Hematopoietic multipotent progenitor cell (in vitro differentiated cells): ENCODE results near the gene ITGA7. TPM values are rescaled to one million over a fixed set of nuclear protein-coding genes. Genes with fewer than 3 reads are reported as not detected.
A peak's percentile ranks its signal among the peaks of the same experiment; 100 is the strongest.

ENCODE experiments used
- DNase-seq, 3 donors: peaks; one replicate each; pipeline ENCODE4 v3.0.0-alpha.2; 2011 to 2015; ENCODE audit warnings: low read depth in 2 of 3, low spot score in 2 of 3
- total RNA-seq: library from RNA; depleted of rRNA; stranded (reverse); fragments of >200 nt; gene quantifications from one replicate; pipeline ENCODE4 v1.2.3, GENCODE V29; 2012

ITGA7 gene
- total RNA-seq, 1 donor: 1.1 TPM

- DNase-seq: no peak
These were observed 26.9 kb upstream of the ITGA7 start for GRCh38 chr12:55734595-55734994.

GRCh38 chr12:55733858-55734257 is 26.2 kb upstream of the ITGA7 start:
- no peak for DNase-seq

- DNase-seq: no peak
These were observed 25.4 kb upstream of the ITGA7 start for GRCh38 chr12:55733021-55733555.

GRCh38 chr12:55732288-55732687 is 24.6 kb upstream of the ITGA7 start:
- no peak for DNase-seq

DNA sequence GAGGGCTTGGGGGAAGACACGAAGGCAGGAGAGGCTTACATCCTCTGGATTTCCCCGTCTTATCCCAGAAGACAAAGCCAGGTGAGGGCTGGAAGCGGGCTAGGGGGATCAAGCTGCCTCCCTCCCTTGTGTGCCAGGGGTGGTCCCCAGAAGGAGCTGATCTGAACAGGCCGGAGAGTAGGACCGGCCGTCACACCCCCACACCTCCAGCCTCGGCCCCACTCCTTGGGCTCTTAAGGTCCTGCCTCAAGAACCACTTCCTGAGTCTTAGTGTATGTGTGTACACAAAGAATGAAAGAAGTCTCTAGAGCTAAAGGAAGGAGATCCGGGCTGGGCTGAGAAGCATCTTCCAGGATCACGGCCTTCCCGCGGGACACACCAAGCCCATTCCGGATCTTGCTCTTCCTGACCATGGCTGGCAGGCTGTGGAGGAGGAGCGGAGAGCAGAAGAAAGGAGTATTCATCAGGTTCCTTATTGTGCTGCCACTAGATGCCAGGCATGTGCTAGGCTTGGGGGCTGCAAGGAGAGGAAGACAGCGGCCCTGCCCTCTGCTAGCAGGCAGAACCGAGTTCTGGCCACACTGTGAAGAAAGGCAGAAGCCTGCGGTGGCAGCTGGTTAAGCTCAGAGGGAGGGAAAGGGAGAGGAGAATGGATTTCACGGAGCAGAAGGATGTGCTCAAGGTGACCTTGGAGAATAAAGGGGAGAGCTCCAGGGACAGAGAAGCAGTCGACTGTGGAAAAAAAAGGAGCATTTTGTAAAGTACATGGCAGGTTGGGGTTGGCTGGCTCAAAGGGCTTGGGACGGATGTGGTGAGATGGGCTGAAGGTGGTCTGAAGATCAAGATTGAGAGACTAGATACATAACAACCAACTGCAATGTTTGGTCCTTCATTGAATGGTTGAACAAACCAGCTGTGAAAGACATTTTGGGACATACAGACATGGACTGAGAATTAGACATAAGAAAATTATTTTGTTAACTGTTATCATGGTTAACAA is 22.4 kb upstream of the ITGA7 start:
- DNase-seq: peak in 2 of 3 donors; percentile 74 to 79

- peak in 2 of 3 donors; percentile 86 to 90 for DNase-seq
These were observed 21.5 kb upstream of the ITGA7 start, which contains the start of gene CD63 for GRCh38 chr12:55728939-55729818. Gene CD63, minus strand, starts transcription at chr12:55729009. Its CDS starts 668 bp downstream, at chr12:55728341.

DNA sequence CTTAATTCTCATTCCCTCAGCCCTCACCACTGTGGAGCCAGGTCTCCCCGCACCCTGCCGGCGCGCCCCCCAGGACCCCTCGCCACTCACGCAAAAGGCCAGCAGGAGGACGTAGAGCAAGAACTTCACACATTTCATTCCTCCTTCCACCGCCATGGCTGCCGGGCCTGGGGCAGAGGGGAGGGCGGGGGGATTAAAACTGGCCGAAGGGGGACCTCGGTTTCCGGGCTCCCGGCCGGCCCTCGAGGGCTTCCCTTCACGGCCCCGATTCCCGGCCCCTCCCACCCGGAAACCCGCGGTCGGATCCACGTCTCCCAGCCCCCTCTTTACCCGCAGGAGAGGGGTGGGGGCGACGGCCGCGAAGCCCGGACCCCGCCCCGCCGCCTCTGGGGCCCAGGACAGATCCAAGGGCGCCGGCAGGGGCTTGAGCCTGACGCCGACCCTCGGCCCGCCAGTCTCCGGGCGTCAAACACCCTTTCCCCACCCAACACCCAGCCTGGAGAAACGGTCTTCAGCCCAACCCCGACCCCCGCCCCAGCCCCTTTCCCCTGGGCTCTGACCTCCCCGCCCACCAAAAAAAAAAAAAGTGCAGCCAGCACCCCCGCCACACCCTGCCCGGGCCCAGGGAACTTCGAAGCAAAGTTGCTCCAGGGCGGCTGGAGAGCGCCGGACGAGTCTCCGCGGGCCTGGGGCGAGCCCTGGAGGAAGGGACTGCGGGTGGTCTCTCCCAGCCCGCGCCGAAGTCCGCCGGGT is 20.7 kb upstream of the ITGA7 start:
- peak in 1 of 3 donors; percentile 33 for DNase-seq

DNA sequence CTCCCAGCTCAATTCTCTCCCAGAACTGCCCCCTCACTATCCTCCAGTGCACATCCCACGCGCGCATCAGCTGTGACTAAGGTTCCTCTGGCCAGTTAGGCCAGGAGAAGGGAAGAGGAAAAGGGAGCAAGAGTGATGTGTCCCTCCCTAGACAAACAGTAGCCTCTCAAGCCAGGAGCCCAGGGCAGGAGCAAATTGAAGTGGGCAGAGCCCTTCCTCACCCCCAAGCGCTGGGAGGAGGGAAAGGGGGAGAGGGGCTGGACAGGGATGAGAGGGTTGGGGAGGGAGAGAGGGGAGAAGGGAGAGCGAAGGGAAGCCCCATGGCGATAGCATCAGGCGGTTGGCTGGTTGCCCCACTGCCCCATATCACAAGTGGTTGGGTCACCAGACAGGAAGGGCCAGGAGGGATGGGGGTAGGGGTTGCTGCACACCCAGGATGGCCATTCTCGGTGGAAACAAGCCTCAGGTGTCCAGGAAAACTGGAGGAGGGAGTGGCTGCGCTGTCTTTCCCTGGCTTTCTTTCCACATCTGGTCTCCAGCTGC is 20.0 kb upstream of the ITGA7 start:
- no peak for DNase-seq

DNA sequence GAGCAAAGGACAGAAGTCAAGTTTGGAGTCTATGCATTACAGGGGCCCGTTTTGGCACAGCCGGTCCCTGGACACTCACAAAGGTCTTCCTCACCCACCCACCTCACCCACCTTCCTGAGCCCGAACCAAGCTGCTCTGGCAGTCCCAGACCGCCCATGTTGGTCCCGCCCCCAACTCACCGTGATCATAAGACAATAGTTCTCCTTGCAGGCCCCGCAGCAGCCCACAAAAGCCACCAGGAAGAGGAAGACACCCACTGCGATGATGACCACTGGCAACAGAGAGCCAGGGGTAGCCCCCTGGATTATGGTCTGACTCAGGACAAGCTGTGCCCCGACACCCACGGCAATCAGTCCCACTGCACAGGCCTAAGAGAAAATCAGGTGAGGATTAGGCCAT is 19.3 kb upstream of the ITGA7 start:
- DNase-seq: no peak

DNA sequence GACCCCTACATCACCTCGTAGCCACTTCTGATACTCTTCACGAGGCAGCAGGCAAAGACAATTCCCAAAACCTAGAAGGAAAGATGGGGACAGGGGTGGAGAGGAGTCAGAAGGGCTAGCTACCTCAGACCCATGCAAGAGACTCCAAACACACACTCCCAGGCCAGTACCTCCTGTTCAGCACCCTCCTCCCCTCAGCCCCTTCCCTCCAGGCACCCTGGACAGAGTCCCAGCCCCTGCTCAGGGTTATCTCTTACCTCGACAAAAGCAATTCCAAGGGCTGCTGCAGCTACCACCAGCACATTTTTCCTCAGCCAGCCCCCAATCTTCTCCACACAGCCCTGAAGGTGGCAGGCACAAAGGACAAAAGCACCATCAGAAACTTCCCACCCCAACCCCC is 17.9 kb upstream of the ITGA7 start:
- no peak for DNase-seq

GRCh38 chr12:55724940-55725309 is 17.2 kb upstream of the ITGA7 start:
- DNase-seq: no peak

- peak in 2 of 3 donors; percentile 70 to 83 for DNase-seq
These were observed 16.7 kb upstream of the ITGA7 start for GRCh38 chr12:55724226-55724939.

DNA sequence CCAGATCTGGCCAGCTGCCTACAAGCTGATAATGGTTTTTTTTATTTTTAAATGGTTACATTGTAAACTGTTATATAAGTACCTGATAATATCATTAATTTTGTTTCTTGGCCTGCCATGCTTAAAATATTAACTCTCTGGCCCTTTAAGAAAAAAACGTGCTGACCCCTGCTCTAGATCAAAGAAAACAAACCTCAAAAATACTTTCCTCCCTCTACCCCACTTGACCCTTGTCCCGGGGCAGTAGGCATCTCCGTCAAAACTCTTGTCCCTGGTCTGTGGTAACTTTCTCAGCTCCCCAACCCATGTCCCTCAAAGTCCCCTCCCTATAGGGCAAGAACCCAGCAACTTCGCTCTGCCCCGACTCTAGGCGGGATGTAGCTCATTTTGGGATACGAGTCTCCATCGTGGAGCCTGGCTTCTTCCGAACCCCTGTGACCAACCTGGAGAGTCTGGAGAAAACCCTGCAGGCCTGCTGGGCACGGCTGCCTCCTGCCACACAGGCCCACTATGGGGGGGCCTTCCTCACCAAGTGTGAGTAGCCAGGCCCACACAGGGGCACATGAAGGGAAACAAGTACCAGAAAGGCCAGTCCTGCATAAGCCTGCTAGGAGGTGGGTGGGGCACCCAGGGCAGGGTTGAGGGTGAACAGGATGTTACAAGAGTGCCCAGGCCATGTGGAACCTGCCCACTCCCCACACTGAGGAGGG is 16.0 kb upstream of the ITGA7 start:
- no peak for DNase-seq

GRCh38 chr12:55722948-55723347 is 15.2 kb upstream of the ITGA7 start:
- DNase-seq: no peak

DNA sequence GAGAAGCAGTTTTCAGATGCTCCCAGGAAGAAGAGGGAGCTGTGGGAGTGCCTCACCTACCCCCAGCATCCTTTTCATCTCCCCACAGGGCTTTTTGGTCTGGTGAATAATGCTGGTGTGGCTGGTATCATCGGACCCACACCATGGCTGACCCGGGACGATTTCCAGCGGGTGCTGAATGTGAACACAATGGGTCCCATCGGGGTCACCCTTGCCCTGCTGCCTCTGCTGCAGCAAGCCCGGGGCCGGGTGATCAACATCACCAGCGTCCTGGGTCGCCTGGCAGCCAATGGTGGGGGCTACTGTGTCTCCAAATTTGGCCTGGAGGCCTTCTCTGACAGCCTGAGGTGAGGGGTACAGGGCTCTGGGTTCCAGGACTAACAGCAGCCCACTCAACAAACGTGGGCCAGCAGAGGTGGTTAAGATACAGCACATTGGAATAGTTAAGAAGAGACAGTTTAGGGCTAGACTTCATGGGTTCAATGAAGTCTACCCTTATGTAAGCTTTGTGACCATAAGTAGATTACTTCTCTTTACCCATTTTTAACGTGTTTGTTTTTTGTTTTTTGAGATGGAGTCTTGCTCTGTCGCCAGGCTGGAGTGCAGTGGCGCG is 14.0 kb upstream of the ITGA7 start:
- no peak for DNase-seq

DNA sequence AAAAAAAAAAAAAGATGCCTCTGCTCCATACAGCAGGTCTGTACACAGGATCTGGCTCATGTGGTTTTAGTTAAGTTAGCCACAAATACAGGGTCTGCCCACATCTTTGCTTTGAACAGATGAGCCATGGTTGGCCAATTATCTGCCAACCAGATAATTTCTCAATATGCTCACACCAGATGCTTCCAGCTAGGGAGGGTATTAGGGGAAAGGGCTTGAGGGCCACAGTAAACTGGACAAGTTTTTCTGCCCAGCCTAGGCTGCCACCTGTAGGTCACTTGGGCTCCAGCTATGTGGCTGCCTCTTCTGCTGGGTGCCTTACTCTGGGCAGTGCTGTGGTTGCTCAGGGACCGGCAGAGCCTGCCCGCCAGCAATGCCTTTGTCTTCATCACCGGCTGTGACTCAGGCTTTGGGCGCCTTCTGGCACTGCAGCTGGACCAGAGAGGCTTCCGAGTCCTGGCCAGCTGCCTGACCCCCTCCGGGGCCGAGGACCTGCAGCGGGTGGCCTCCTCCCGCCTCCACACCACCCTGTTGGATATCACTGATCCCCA is 13.3 kb upstream of the ITGA7 start:
- DNase-seq: peak in 1 of 3 donors; percentile 35

- no peak for DNase-seq
These were observed 12.4 kb upstream of the ITGA7 start, which contains the start of gene RDH5 for GRCh38 chr12:55720071-55720564. Gene RDH5, plus strand, starts transcription at chr12:55720393. Its CDS starts 792 bp downstream, at chr12:55721185.

GRCh38 chr12:55719371-55719770 is 11.7 kb upstream of the ITGA7 start:
- no peak for DNase-seq
